Gastrocnemius medialis (tissue), 4 donors: ENCODE results near the gene POU2AF1. TPM values are rescaled to one million over a fixed set of nuclear protein-coding genes. Genes with fewer than 3 reads are reported as not detected.

Experiments
- ATAC-seq, 2 donors: fragments of 150-250 bp; one replicate each; pipeline ENCODE4 v1.9.1; 2016
- DNase-seq, 2 donors: peaks; one replicate each; pipeline ENCODE4 v3.0.0-alpha.2; 2019
- H3K27ac ChIP-seq, 4 donors: fragments of 200-600 bp; sonication (generic); 1 replicate in 1 of 4; 2 replicates in 3 of 4; pipeline ENCODE4 v1.5.1; 2016 to 2018; ENCODE audit warnings: mild to moderate bottlenecking in 2 of 4, moderate library complexity in 1 of 4
- H3K27me3 ChIP-seq, 3 donors: fragments of 200-600 bp; sonication (generic) in 2 of 3; 1 replicate in 1 of 3; 2 replicates in 2 of 3; pipeline versions ENCODE4 v1.5.1 to v1.6.0; 2016 to 2019; ENCODE audit warnings: mild to moderate bottlenecking in 1 of 3, moderate library complexity in 1 of 3
- H3K36me3 ChIP-seq, 2 donors: fragments of 200-600 bp; sonication (generic) in 1 of 2; one replicate each; pipeline ENCODE4 v1.5.1; 2017 to 2018
- H3K4me1 ChIP-seq, 2 donors: fragments of 200-600 bp; sonication (generic) in 1 of 2; one replicate each; pipeline ENCODE4 v1.5.1; 2016 to 2017; ENCODE audit warnings: mild to moderate bottlenecking in 2 of 2
- H3K4me3 ChIP-seq, 4 donors: fragments of 200-600 bp; sonication (generic) in 3 of 4; 1 replicate in 1 of 4; 2 replicates in 3 of 4; pipeline ENCODE4 v1.5.1; 2016 to 2019; ENCODE audit warnings: mild to moderate bottlenecking in 2 of 4
- H3K9me3 ChIP-seq, 3 donors: fragments of 200-600 bp; sonication (generic) in 2 of 3; 1 replicate in 1 of 3; 2 replicates in 2 of 3; pipeline ENCODE4 v1.5.1; 2016 to 2019
- CTCF ChIP-seq, 5 experiments: fragments of 450-650 bp in 3 of 5; fragments of 200-600 bp in 2 of 5; sonication (generic) in 2 of 5; IDR thresholded peaks in 4 of 5; conservative IDR thresholded peaks in 1 of 5; 1 replicate in 4 of 5; 2 replicates in 1 of 5; pipeline ENCODE4 v1.5.1; 2016 to 2019; ENCODE audit warnings: antibody characterized with exemption in 5 of 5, mild to moderate bottlenecking in 3 of 5, moderate library complexity in 3 of 5
- POLR2A ChIP-seq, 2 donors: fragments of 450-650 bp; IDR thresholded peaks; one replicate each; pipeline ENCODE4 v1.6.1; 2017; ENCODE audit warnings: antibody characterized with exemption in 2 of 2, mild to moderate bottlenecking in 2 of 2, moderate library complexity in 2 of 2
- in situ Hi-C, 4 donors: fragments of 200-750 bp; cut with MboI; loops; one replicate each; pipeline versions ENCODE4 v1.15.0 to v1.8.0; 2017; ENCODE audit warnings: low sequenced_read_pairs in 4 of 4
- intact Hi-C: fragments of 100-400 bp; cut with DNase I; formaldehyde crosslinking; loops from one replicate; pipeline ENCODE4 v1.15.1; 2023; ENCODE audit warnings: low total_unique reads
- total RNA-seq, 4 donors: library from RNA; depleted of rRNA; stranded (reverse); fragments of >200 nt; gene quantifications; one replicate each; pipeline versions ENCODE4 v1.1.0 to v1.2.3, GENCODE V29; 2016

POU2AF1 gene
- total RNA-seq, 4 donors from 2014 or later, result 0.29 to 0.78 TPM; not detected in 2

GRCh38 chr11:111351374-111352055 lies 27.6 kb downstream of the POU2AF1 start:
- Histone ChIP-seq H3K4me1 (no peaks in the 10 kb centered on the region), H3K9me3 (no peaks in the 10 kb centered on the region), H3K27me3 (no peaks in the 10 kb centered on the region), H3K36me3 (no peaks in the 10 kb centered on the region), H3K4me3 (no peak overlapping the region), H3K27ac (no peak overlapping the region)
- DNase-seq, result no peak
- intact Hi-C loops, result no loop called here
- TF ChIP-seq CTCF (IDR thresholded peaks at IDR 0.05 in 4 of 5, conservative IDR thresholded peaks at IDR 0.05 in 1 of 5) (no peak), POLR2A (IDR thresholded peaks at IDR 0.05) (no peak)
- no peak for ATAC-seq
- in situ Hi-C loops, result no loop called here

GRCh38 chr11:111350811-111351210 lies 28.3 kb downstream of the POU2AF1 start:
- no peak for TF ChIP-seq CTCF (IDR thresholded peaks at IDR 0.05 in 4 of 5, conservative IDR thresholded peaks at IDR 0.05 in 1 of 5)
- Histone ChIP-seq H3K27ac (no peak overlapping the region), H3K36me3 (no peaks in the 10 kb centered on the region), H3K9me3 (no peaks in the 10 kb centered on the region), H3K4me3 (no peak overlapping the region), H3K4me1 (no peaks in the 10 kb centered on the region), H3K27me3 (no peaks in the 10 kb centered on the region)
- in situ Hi-C loops, result no loop called here
- intact Hi-C loops, result no loop called here
- no peak for DNase-seq
- ATAC-seq, result no peak

GRCh38 chr11:111349191-111349695 lies 29.8 kb downstream of the POU2AF1 start:
- intact Hi-C loops (loop anchor here (10.0 kb wide), 1 partner anchor 76 kb away; no protein-coding TSS in a partner anchor), in situ Hi-C loops (no loop called here)
- H3K9me3 ChIP-seq, result no peaks in the 10 kb centered on the region
- no peak overlapping the region for H3K4me3 ChIP-seq
- no peak for ATAC-seq
- no peaks in the 10 kb centered on the region for H3K4me1 ChIP-seq
- no peaks in the 10 kb centered on the region for H3K27me3 ChIP-seq
- DNase-seq, result no peak
- H3K36me3 ChIP-seq, result no peaks in the 10 kb centered on the region
- TF ChIP-seq CTCF (IDR thresholded peaks at IDR 0.05 in 4 of 5, conservative IDR thresholded peaks at IDR 0.05 in 1 of 5) (no peak), POLR2A (IDR thresholded peaks at IDR 0.05) (no peak)
- H3K27ac ChIP-seq, result no peak overlapping the region

GRCh38 chr11:111348147-111348546 lies 30.9 kb downstream of the POU2AF1 start:
- H3K4me1 ChIP-seq, result no peaks in the 10 kb centered on the region
- no peak for DNase-seq
- H3K27ac ChIP-seq, result no peak overlapping the region
- intact Hi-C loops, result loop anchor here (10.0 kb wide), 1 partner anchor 77 kb away; no protein-coding TSS in a partner anchor
- no peaks in the 10 kb centered on the region for H3K27me3 ChIP-seq
- in situ Hi-C loops, result no loop called here
- no peak overlapping the region for H3K4me3 ChIP-seq
- no peak for ATAC-seq
- H3K9me3 ChIP-seq, result no peaks in the 10 kb centered on the region
- TF ChIP-seq POLR2A (IDR thresholded peaks at IDR 0.05) (no peak), CTCF (IDR thresholded peaks at IDR 0.05 in 4 of 5, conservative IDR thresholded peaks at IDR 0.05 in 1 of 5) (no peak)
- no peaks in the 10 kb centered on the region for H3K36me3 ChIP-seq
